Endothelial cell of umbilical vein (primary cell): ENCODE data around the gene MARK1. TPM values are rescaled to one million over a fixed set of nuclear protein-coding genes. Genes with fewer than 3 reads are reported as not detected.

Experiments used
- BruUV-seq: library from RNA; stranded (reverse); fragments of 400-500 nt; replicated peaks from 2 replicates; lab custom pipeline; 2021; lab: Mats Ljungman, UMichigan
- CTCF ChIA-PET: fragments of 300-600, 350-600 bp; sonication (Branson Sonifier 250); formaldehyde crosslinking; loops from one replicate; lab custom pipeline; 2021; ENCODE audit warnings: antibody characterized with exemption, inconsistent platforms; lab: Charles Lee
- POLR2A ChIA-PET: fragments of 300-600, 350-600 bp; sonication (Branson Sonifier 250); formaldehyde crosslinking; loops from one replicate; lab custom pipeline; 2021; ENCODE audit warnings: antibody characterized with exemption, inconsistent platforms; lab: Charles Lee
- DNase-seq: peaks from one replicate; pipeline ENCODE4 v3.0.0-alpha.2; 2011; ENCODE audit warnings: low read depth, low spot score
- FAIRE-seq: peaks from 2 replicates; lab custom pipeline; 2011; peaks lifted over from hg19 to GRCh38; lab: Jason Lieb, UNC
- H2AFZ ChIP-seq: 2 replicates; pipeline ENCODE4 v1.6.0; 2012; ENCODE audit warnings: low read depth, low read length, control low read depth, inconsistent platforms
- H3K27ac ChIP-seq: 2 replicates; pipeline ENCODE4 v1.5.1; 2011; ENCODE audit warnings: low read depth, mild to moderate bottlenecking, control low read depth, low read length, moderate library complexity; ENCODE audit not compliant: insufficient read depth
- H3K27me3 ChIP-seq, 2 experiments: 2 replicates each; pipeline versions ENCODE4 v1.6.0 to v1.6.1; 2011; ENCODE audit warnings: low read length in 2 of 2, mixed read lengths in 1 of 2; ENCODE audit not compliant: control insufficient read depth in 2 of 2, insufficient read depth in 2 of 2
- H3K36me3 ChIP-seq, 2 experiments: 2 replicates in 1 of 2; 3 replicates in 1 of 2; pipeline ENCODE4 v1.5.1; 2011; ENCODE audit warnings: low read length in 2 of 2, mild to moderate bottlenecking in 1 of 2, moderate library complexity in 1 of 2; ENCODE audit not compliant: control insufficient read depth in 2 of 2, insufficient read depth in 2 of 2; ENCODE audit errors: extremely low read depth in 1 of 2
- H3K4me1 ChIP-seq: 3 replicates; pipeline ENCODE4 v1.5.1; 2011; ENCODE audit warnings: mild to moderate bottlenecking, low read length; ENCODE audit not compliant: control insufficient read depth, insufficient read depth; ENCODE audit errors: extremely low read depth
- H3K4me2 ChIP-seq: 2 replicates; pipeline ENCODE4 v1.6.1; 2011; ENCODE audit warnings: low read length, control low read depth, mixed read lengths; ENCODE audit not compliant: insufficient read depth
- H3K4me3 ChIP-seq, 3 experiments: fragments of 200-600 bp in 1 of 3; sonication (generic), shearing (Covaris generic) in 1 of 3; replicated peaks in 1 of 3; 2 replicates each; pipeline ENCODE4 v1.5.1; 2011 to 2016; ENCODE audit warnings: control low read depth in 3 of 3, low read length in 3 of 3, mild to moderate bottlenecking in 2 of 3, inconsistent platforms in 1 of 3, low read depth in 1 of 3, moderate library complexity in 1 of 3; ENCODE audit not compliant: insufficient read depth in 1 of 3
- H3K79me2 ChIP-seq: 2 replicates; pipeline ENCODE4 v1.6.0; 2012; ENCODE audit warnings: low read length, inconsistent platforms; ENCODE audit not compliant: control insufficient read depth, insufficient read depth
- H3K9ac ChIP-seq: replicated peaks from 2 replicates; pipeline ENCODE3; 2011; ENCODE audit warnings: low read length, control low read depth; ENCODE audit not compliant: insufficient read depth; ENCODE audit errors: extremely low read depth
- H3K9me1 ChIP-seq: replicated peaks from 3 replicates; pipeline ENCODE4 v1.6.0; 2011; ENCODE audit warnings: mild to moderate bottlenecking, low read length; ENCODE audit not compliant: control insufficient read depth, insufficient read depth; ENCODE audit errors: extremely low read depth
- H3K9me3 ChIP-seq: replicated peaks from 2 replicates; pipeline ENCODE4 v1.5.1; 2012; ENCODE audit warnings: low read length, inconsistent platforms; ENCODE audit not compliant: control insufficient read depth, insufficient read depth
- H4K20me1 ChIP-seq: replicated peaks from 2 replicates; pipeline ENCODE3; 2011; ENCODE audit warnings: mild to moderate bottlenecking, low read length; ENCODE audit not compliant: control insufficient read depth, insufficient read depth; ENCODE audit errors: extremely low read depth
- CTCF ChIP-seq, 2 donors: IDR thresholded peaks; 1 replicate in 1 of 2; 2 replicates in 1 of 2; pipeline ENCODE4 v1.5.1; 2011; ENCODE audit warnings: low read length in 2 of 2, mild to moderate bottlenecking in 2 of 2, moderate library complexity in 2 of 2, control low read depth in 1 of 2, inconsistent platforms in 1 of 2, low read depth in 1 of 2; ENCODE audit not compliant: insufficient read depth in 1 of 2; ENCODE audit errors: extremely low read depth in 1 of 2
- EZH2 ChIP-seq: IDR thresholded peaks from 2 replicates; pipeline ENCODE4 v1.6.1; 2012; ENCODE audit warnings: borderline replicate concordance, low read depth, mild to moderate bottlenecking, moderate library complexity, low read length, inconsistent platforms; ENCODE audit not compliant: severe bottlenecking
- FOS ChIP-seq: IDR thresholded peaks from 2 replicates; pipeline ENCODE4 v1.6.1; 2011; ENCODE audit warnings: mild to moderate bottlenecking, low read length, moderate library complexity, borderline replicate concordance; ENCODE audit not compliant: insufficient read depth
- GATA2 ChIP-seq: IDR thresholded peaks from 2 replicates; pipeline ENCODE4 v1.7.0; 2011; ENCODE audit warnings: low read depth, mild to moderate bottlenecking, moderate library complexity, mixed read lengths, low read length; ENCODE audit not compliant: insufficient read length, insufficient read depth
- JUN ChIP-seq: IDR thresholded peaks from 2 replicates; pipeline ENCODE4 v1.6.1; 2011; ENCODE audit warnings: borderline replicate concordance, low read depth; ENCODE audit not compliant: insufficient read length, insufficient read depth
- MYC ChIP-seq: IDR thresholded peaks from one replicate; pipeline ENCODE4 v1.6.1; 2011; ENCODE audit warnings: mild to moderate bottlenecking, low read depth, low read length
- POLR2A ChIP-seq: IDR thresholded peaks from 2 replicates; pipeline ENCODE4 v1.6.1; 2012; ENCODE audit warnings: low read depth, mild to moderate bottlenecking, control low read depth, low read length
- POLR2AphosphoS5 ChIP-seq: IDR thresholded peaks from 2 replicates; pipeline ENCODE4 v1.6.1; 2012; ENCODE audit warnings: low read depth, mild to moderate bottlenecking, control low read depth, low read length, moderate library complexity; ENCODE audit not compliant: insufficient read depth
- dilution Hi-C: fragments of 300-500 bp; cut with MboI; formaldehyde crosslinking; loops from one replicate; pipeline ENCODE4 v1.15.0; 2019; ENCODE audit warnings: low sequenced_read_pairs; ENCODE audit not compliant: extremely low pct_ligation_motif_present
- intact Hi-C: fragments of 100-400 bp; cut with micrococcal nuclease; formaldehyde crosslinking; loops from one replicate; pipeline ENCODE4 v1.10.0; 2022
- polyA plus RNA-seq, 4 experiments: library from polyadenylated mRNA; depleted of rRNA in 3 of 4; stranded (reverse) in 3 of 4; unstranded in 1 of 4; fragments of >200 nt; gene quantifications; 2 replicates each; pipeline versions ENCODE4 v1.2.1 to v1.2.3, GENCODE V29; 2011 to 2012; ENCODE audit warnings: missing spikeins in 1 of 4
- total RNA-seq: library from RNA; stranded (reverse); gene quantifications from 2 replicates; pipeline ENCODE4 v1.2.3, GENCODE V29; 2021
- TF ChIP-seq, protein P1 (sequence below): IDR thresholded peaks from 2 replicates; pipeline ENCODE4 v1.6.1; 2011; ENCODE audit not compliant: insufficient read depth, insufficient read length

Gene MARK1
- total and polyA plus RNA-seq, 2 donors (not counting 3 experiments of a cell fraction or from before 2014, with no cell fraction given): 1.2 to 5.5 TPM

DNA sequence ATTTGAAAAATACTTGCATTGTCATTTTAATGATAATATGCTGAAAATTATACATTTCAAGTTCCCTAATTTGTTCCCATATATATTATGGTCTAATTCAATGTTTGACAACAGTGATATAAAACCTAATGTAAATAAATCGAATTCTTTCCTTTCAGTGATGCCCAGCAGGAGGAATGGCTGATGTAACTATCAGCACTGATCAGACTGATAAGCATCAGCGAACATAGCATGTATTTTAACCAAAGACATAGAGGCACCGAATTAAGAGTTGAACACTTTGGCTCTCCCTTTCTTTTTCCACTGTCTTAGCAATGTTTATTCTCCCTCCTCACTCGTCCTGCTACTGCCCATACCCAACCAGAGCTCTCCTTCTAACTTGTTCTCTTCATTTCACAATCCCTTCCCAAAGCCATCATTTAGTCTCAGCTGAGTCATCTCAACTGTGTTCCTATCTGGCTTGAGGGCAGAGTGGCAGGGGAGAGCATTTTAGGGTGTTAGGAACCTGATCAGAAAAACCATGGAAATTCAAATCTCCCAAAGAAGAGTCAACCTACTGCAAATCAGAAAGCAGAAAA, 103.4 kb downstream of the MARK1 start:
- ChIA-PET CTCF (interaction anchor here (1.9 kb wide), 1 partner anchor 11 kb away, joined by 7 read pairs; no protein-coding TSS in a partner anchor), POLR2A (no interaction called here)
- intact Hi-C loops (no loop called here), dilution Hi-C loops (no loop called here)
- Histone ChIP-seq H3K9me3 (no peaks in the 10 kb centered on the region), H3K9ac (no peak overlapping the region), H3K4me2 (no peak overlapping the region), H3K4me1 (no peaks in the 10 kb centered on the region), H4K20me1 (no peaks in the 10 kb centered on the region), H3K27me3 (no peaks in the 10 kb centered on the region), H3K9me1 (no peaks in the 10 kb centered on the region), H3K27ac (no peak overlapping the region), H2AFZ (no peak overlapping the region), H3K79me2 (no peaks in the 10 kb centered on the region), H3K4me3 (no peak overlapping the region), H3K36me3 (no peaks in the 10 kb centered on the region)
- TF ChIP-seq, protein P1, sequence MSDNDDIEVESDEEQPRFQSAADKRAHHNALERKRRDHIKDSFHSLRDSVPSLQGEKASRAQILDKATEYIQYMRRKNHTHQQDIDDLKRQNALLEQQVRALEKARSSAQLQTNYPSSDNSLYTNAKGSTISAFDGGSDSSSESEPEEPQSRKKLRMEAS: no peak
- TF ChIP-seq EZH2 (no peak), MYC (no peak), CTCF (IDR thresholded peaks at IDR 0.05; ENCODE audit: extremely low read depth in 1 of 2, insufficient read depth in 1 of 2, low read depth in 1 of 2, low read length in 2 of 2) (no peak), GATA2 (no peak), POLR2AphosphoS5 (no peak), JUN (no peak), POLR2A (no peak), FOS (no peak)
- FAIRE-seq: no peak
- DNase-seq: no peak
- BruUV-seq: no TSS peak
